GM23338 (cell line): ENCODE measurements around the gene ACVR2A. TPM values are rescaled to one million over a fixed set of nuclear protein-coding genes. Genes with fewer than 3 reads are reported as not detected.

Experiments used
- ATAC-seq: fragments of 200-7000 bp; cut with Tn5 transposase; 3 replicates; pipeline ENCODE4 v1.9.1; 2020
- DNase-seq: peaks from one replicate; pipeline ENCODE4 v3.0.0-alpha.2; 2015; ENCODE audit warnings: low spot score
- H2AFZ ChIP-seq: fragments of 200-600 bp; sonication (generic); 2 replicates; pipeline ENCODE4 v1.8.0; 2016; ENCODE audit warnings: antibody characterized with exemption, mild to moderate bottlenecking, moderate library complexity
- H3F3A ChIP-seq: fragments of 200-600 bp; sonication (generic); replicated peaks from 2 replicates; pipeline ENCODE4 v1.8.0; 2017; ENCODE audit warnings: antibody characterized with exemption, mixed run types, low read depth
- H3K27ac ChIP-seq: fragments of 200-600 bp; sonication (generic); 2 replicates; pipeline ENCODE4 v1.6.1; 2016; ENCODE audit warnings: low read depth
- H3K27me3 ChIP-seq: fragments of 200-600 bp; sonication (generic); 2 replicates; pipeline ENCODE4 v1.8.0; 2016; ENCODE audit warnings: mild to moderate bottlenecking, mixed run types, moderate library complexity; ENCODE audit not compliant: insufficient read depth
- H3K36me3 ChIP-seq: fragments of 200-600 bp; sonication (generic); 2 replicates; pipeline ENCODE4 v1.8.0; 2016; ENCODE audit warnings: mild to moderate bottlenecking; ENCODE audit not compliant: insufficient read depth
- H3K4me1 ChIP-seq: fragments of 200-600 bp; sonication (generic); 2 replicates; pipeline ENCODE4 v1.8.0; 2016; ENCODE audit warnings: mild to moderate bottlenecking, moderate library complexity; ENCODE audit not compliant: insufficient read depth
- H3K4me2 ChIP-seq: fragments of 200-600 bp; sonication (generic); 2 replicates; pipeline ENCODE4 v1.7.1; 2017; ENCODE audit warnings: mixed run types
- H3K4me3 ChIP-seq: fragments of 200-600 bp; sonication (generic); 2 replicates; pipeline ENCODE4 v1.6.1; 2016; ENCODE audit warnings: mixed run types
- H3K79me2 ChIP-seq: fragments of 200-600 bp; sonication (generic); replicated peaks from 2 replicates; pipeline ENCODE4 v1.8.0; 2017; ENCODE audit warnings: mild to moderate bottlenecking; ENCODE audit not compliant: insufficient read depth
- H3K9me2 ChIP-seq: fragments of 200-600 bp; sonication (generic); 2 replicates; pipeline ENCODE4 v1.8.0; 2017; ENCODE audit not compliant: insufficient read depth
- H4K20me1 ChIP-seq: fragments of 200-600 bp; sonication (generic); replicated peaks from 2 replicates; pipeline ENCODE4 v1.8.0; 2017; ENCODE audit warnings: mild to moderate bottlenecking; ENCODE audit not compliant: insufficient read depth
- H3K27ac Mint-ChIP-seq: 2 replicates; pipeline ENCODE4 v1.8.0; 2020; ENCODE audit warnings: inconsistent platforms, mild to moderate bottlenecking, moderate library complexity, mixed read lengths
- H3K27me3 Mint-ChIP-seq: 3 replicates; pipeline ENCODE4 v1.8.0; 2022; ENCODE audit warnings: low read depth, mild to moderate bottlenecking, moderate library complexity, mixed read lengths, inconsistent platforms; ENCODE audit not compliant: insufficient read depth, poor library complexity
- H3K36me3 Mint-ChIP-seq: 3 replicates; pipeline ENCODE4 v1.8.0; 2021; ENCODE audit warnings: low read depth, mild to moderate bottlenecking, inconsistent platforms, moderate library complexity, mixed read lengths
- H3K4me1 Mint-ChIP-seq: 3 replicates; pipeline ENCODE4 v1.8.0; 2020; ENCODE audit warnings: mild to moderate bottlenecking, inconsistent platforms, mixed read lengths
- H3K4me3 Mint-ChIP-seq: 3 replicates; pipeline ENCODE4 v1.8.0; 2021; ENCODE audit warnings: moderate library complexity, mild to moderate bottlenecking, inconsistent platforms, mixed read lengths
- H3K9me3 Mint-ChIP-seq: 3 replicates; pipeline ENCODE4 v1.8.0; 2020; ENCODE audit warnings: moderate library complexity, mild to moderate bottlenecking, inconsistent platforms, mixed read lengths
- CREB1 ChIP-seq: fragments of 250-450 bp; sonication (Bioruptor Pico); IDR thresholded peaks from 2 replicates; pipeline ENCODE4 v1.5.0; 2020; ENCODE audit warnings: low read depth, mild to moderate bottlenecking, moderate library complexity
- CTCF ChIP-seq, 2 experiments: fragments of 200-600 bp in 1 of 2; sonication (generic) in 1 of 2; conservative IDR thresholded peaks; 2 replicates each; pipeline versions ENCODE4 v1.5.1 to v1.6.1; 2016 to 2017; ENCODE audit warnings: antibody characterized with exemption in 2 of 2, low read depth in 2 of 2, mild to moderate bottlenecking in 2 of 2, moderate library complexity in 1 of 2
- ETS1 ChIP-seq: IDR thresholded peaks from 2 replicates; pipeline ENCODE4 v1.6.1; 2016; ENCODE audit warnings: antibody characterized with exemption
- EZH2 ChIP-seq: fragments of 200-600 bp; sonication (generic); IDR thresholded peaks from one replicate; pipeline ENCODE4 v1.8.0; 2017; ENCODE audit warnings: antibody characterized with exemption, mild to moderate bottlenecking, low read depth; ENCODE audit not compliant: unreplicated experiment
- EZH2phosphoT487 ChIP-seq: fragments of 200-600 bp; sonication (generic); IDR thresholded peaks from one replicate; pipeline ENCODE4 v1.8.1; 2018; ENCODE audit warnings: antibody characterized with exemption; ENCODE audit not compliant: unreplicated experiment
- JUNB ChIP-seq: IDR thresholded peaks from one replicate; pipeline ENCODE4 v1.6.1; 2016; ENCODE audit warnings: antibody characterized with exemption; ENCODE audit not compliant: unreplicated experiment
- NANOG ChIP-seq: IDR thresholded peaks from 2 replicates; pipeline ENCODE4 v1.6.1; 2016; ENCODE audit warnings: antibody characterized with exemption, borderline replicate concordance
- POLR2AphosphoS5 ChIP-seq: IDR thresholded peaks from 2 replicates; pipeline ENCODE4 v1.6.1; 2016; ENCODE audit warnings: antibody characterized with exemption, low read depth
- ZNF114 ChIP-seq: fragments of 250-450 bp; sonication (Bioruptor Pico); IDR thresholded peaks from 2 replicates; pipeline ENCODE4 v1.5.0; 2020; ENCODE audit warnings: mild to moderate bottlenecking, moderate library complexity
- ZNF331 ChIP-seq: fragments of 250-450 bp; sonication (Bioruptor Pico); IDR thresholded peaks from 2 replicates; pipeline ENCODE4 v1.5.0; 2020; ENCODE audit warnings: low read depth, mild to moderate bottlenecking, moderate library complexity
- polyA plus RNA-seq: library from polyadenylated mRNA; unstranded; fragments of >200 nt; fragmentation: Nextera tagmentation; extraction: Ambion mirVana; gene quantifications from 2 replicates; pipeline ENCODE4 v1.2.1, GENCODE V29; 2016
- total RNA-seq: library from RNA; depleted of rRNA; stranded (reverse); fragments of >200 nt; shearing (Covaris generic); gene quantifications from 2 replicates; pipeline ENCODE4 v1.2.3, GENCODE V29; 2014
- TF ChIP-seq, protein P1 (sequence below): IDR thresholded peaks from one replicate; pipeline ENCODE4 v1.6.1; 2018; ENCODE audit warnings: antibody characterized with exemption; ENCODE audit not compliant: unreplicated experiment

The ACVR2A gene
- total and polyA plus RNA-seq, 2 experiments from 2014 or later = 11.8 to 15.6 TPM

DNA sequence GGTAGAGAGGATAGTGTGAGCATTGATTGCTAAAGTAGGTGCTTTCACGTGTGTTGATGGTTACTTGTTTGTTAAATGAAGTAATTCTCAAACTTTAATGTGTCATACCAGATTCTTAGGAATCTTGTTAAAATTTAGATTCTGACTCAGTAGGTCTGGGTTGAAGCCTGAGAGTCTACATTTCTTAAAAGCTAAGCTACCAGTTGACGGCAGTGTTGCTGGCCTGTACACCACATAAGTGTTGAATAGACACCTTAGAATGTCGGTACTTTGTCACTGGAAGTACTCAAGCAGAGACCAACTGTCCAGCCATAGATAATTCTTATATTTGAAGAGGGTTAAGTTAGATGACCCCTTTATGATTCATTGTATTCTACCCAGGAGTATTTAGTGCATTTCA lies 79.8 kb downstream of the ACVR2A start:
- Histone ChIP-seq H4K20me1 (no peaks in the 10 kb centered on the region), H3K4me3 (no peak overlapping the region), H3K9me2 (no peaks in the 10 kb centered on the region), H3K27ac (no peak overlapping the region), H3K4me1 (no peaks in the 10 kb centered on the region), H3K36me3 (no peaks in the 10 kb centered on the region), H2AFZ (no peak overlapping the region), H3K4me2 (no peak overlapping the region), H3K27me3 (no peaks in the 10 kb centered on the region), H3F3A (no peaks in the 10 kb centered on the region), H3K79me2 (no peaks in the 10 kb centered on the region)
- no peak for ATAC-seq
- Mint-ChIP-seq H3K9me3 (no peaks in the 10 kb centered on the region), H3K4me1 (no peaks in the 10 kb centered on the region), H3K36me3 (peaks cover 9% of the 10 kb centered on the region; the same call in 1 of the 3 replicates), H3K4me3 (no peak overlapping the region), H3K27me3 (no peaks in the 10 kb centered on the region), H3K27ac (no peak overlapping the region)
- no peak for DNase-seq
- no peak for TF ChIP-seq EZH2
- TF ChIP-seq CREB1 = no peak
- TF ChIP-seq EZH2phosphoT487 = no peak

- H3K27ac ChIP-seq = no peak overlapping the region
- ATAC-seq = no peak
- Mint-ChIP-seq H3K4me3 (no peak overlapping the region), H3K36me3 (peaks cover 7% of the 10 kb centered on the region; the same call in 1 of the 3 replicates), H3K9me3 (no peaks in the 10 kb centered on the region), H3K27ac (no peak overlapping the region), H3K4me1 (no peaks in the 10 kb centered on the region), H3K27me3 (no peaks in the 10 kb centered on the region)
- no peaks in the 10 kb centered on the region for H3K4me1 ChIP-seq
- no peaks in the 10 kb centered on the region for H3K79me2 ChIP-seq
- H3K27me3 ChIP-seq = no peaks in the 10 kb centered on the region
- DNase-seq = no peak
- H3K36me3 ChIP-seq = no peaks in the 10 kb centered on the region
- H3K4me2 ChIP-seq = no peak overlapping the region
- no peak overlapping the region for H2AFZ ChIP-seq
- no peaks in the 10 kb centered on the region for H3K9me2 ChIP-seq
- no peak overlapping the region for H3K4me3 ChIP-seq
- H3F3A ChIP-seq = no peaks in the 10 kb centered on the region
- H4K20me1 ChIP-seq = no peaks in the 10 kb centered on the region
- TF ChIP-seq ZNF114 (CRISPR knock-in tag) = no peak
- no peak for TF ChIP-seq NANOG
- no peak for TF ChIP-seq CREB1
- TF ChIP-seq ETS1 = no peak
- no peak for TF ChIP-seq ZNF331 (CRISPR knock-in tag)
- TF ChIP-seq JUNB = no peak
- TF ChIP-seq CTCF (conservative IDR thresholded peaks at IDR 0.05; ENCODE audit: low read depth in 2 of 2) = no peak
- TF ChIP-seq POLR2AphosphoS5 = no peak
- no peak for TF ChIP-seq EZH2
- TF ChIP-seq, protein P1, sequence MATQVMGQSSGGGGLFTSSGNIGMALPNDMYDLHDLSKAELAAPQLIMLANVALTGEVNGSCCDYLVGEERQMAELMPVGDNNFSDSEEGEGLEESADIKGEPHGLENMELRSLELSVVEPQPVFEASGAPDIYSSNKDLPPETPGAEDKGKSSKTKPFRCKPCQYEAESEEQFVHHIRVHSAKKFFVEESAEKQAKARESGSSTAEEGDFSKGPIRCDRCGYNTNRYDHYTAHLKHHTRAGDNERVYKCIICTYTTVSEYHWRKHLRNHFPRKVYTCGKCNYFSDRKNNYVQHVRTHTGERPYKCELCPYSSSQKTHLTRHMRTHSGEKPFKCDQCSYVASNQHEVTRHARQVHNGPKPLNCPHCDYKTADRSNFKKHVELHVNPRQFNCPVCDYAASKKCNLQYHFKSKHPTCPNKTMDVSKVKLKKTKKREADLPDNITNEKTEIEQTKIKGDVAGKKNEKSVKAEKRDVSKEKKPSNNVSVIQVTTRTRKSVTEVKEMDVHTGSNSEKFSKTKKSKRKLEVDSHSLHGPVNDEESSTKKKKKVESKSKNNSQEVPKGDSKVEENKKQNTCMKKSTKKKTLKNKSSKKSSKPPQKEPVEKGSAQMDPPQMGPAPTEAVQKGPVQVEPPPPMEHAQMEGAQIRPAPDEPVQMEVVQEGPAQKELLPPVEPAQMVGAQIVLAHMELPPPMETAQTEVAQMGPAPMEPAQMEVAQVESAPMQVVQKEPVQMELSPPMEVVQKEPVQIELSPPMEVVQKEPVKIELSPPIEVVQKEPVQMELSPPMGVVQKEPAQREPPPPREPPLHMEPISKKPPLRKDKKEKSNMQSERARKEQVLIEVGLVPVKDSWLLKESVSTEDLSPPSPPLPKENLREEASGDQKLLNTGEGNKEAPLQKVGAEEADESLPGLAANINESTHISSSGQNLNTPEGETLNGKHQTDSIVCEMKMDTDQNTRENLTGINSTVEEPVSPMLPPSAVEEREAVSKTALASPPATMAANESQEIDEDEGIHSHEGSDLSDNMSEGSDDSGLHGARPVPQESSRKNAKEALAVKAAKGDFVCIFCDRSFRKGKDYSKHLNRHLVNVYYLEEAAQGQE = no peak
Measured at GRCh38 chr2:147925886-147926285, 81.1 kb downstream of the ACVR2A start.
